Activated T-cell treated with anti-CD3 and anti-CD28 coated beads for 1 hour (primary cell): ENCODE data around the gene RPL15.

ENCODE experiments used
- DNase-seq: peaks from one replicate; pipeline ENCODE4 v3.0.0-alpha.2; 2020; ENCODE audit warnings: low read depth

RPL15 gene

GRCh38 chr3:23932571-23932970, 15.6 kb downstream of the RPL15 start:
- no peak for DNase-seq

- no peak for DNase-seq
Observed at GRCh38 chr3:23934253-23934652, 17.3 kb downstream of the RPL15 start.

DNA sequence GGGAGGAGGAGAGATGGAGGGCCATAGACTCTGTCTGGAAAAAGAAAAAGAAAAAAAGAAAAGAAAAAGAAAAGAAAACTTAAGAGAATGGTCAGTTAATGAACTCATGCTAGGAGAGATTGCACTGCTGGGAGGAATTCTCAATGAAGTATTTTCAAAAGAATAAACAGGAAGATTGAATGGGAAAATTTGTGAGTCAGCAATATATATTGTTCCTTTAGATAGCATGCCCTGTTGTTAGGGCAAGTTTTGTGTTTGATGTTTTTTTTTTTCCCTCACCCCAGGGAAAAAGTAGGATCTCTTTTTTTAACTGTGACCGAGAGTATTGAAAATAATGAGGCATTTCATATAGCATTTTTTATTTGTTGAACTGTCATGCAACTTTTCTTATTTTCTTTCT, 20.4 kb downstream of the RPL15 start:
- DNase-seq, result no peak

DNA sequence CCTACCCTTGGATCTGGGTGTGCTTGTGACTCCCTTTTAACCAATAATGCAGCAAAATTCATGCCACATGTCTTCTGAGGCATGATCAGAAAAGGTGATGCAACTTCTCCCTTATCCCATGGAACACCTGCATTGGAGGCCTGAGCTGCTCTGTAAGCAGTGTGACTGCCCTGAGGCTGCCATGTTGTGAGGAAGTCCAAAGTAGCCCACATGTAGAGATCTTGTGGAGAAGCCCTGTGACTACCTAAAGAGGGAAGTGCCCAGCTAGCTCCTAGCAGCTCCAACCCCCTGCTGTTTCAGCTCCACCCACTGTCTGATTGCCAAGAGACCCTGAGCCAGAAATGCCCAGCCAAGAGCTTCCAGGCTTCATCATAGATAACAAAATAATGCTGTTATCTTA, 21.8 kb downstream of the RPL15 start:
- DNase-seq, result no peak

- no peak for DNase-seq
Observed at GRCh38 chr3:23940775-23941174, 23.8 kb downstream of the RPL15 start.

DNA sequence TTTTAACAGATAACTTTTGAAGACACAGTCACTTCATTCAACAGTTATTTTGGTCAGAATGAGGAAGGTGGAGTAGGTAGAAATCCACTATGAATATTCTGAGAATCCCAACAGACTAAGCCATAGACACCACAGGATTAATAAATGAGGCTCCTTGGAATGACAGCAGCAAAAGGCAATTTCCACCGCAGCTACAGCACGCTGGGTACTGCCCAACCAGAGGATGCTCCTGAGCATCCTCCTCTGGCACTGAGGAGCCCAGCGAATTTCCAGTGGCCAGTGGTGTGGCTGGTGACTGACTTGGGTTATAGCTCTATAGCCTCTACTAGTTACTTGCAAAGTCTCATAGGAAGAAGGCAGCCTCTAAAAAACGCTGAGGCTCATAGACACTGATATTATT, 24.5 kb downstream of the RPL15 start:
- DNase-seq, result no peak

DNA sequence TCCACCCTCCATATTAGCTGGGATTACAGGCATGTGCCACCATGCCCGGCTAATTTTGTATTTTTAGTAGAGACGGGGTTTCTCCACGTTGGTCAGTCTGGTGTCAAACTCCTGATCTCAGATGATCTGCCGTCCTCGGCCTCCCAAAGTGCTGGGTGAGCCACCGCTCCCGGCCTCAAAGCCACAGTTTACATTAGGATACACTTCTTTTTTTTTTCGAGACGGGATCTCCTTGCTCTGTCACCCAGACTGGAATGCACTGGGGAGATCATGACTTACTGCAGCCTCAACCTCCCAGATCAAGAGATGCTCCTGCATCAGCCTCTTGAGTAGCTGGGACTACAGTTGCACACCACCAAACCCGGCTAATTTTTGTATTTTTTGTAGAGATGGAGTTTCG, 25.6 kb downstream of the RPL15 start:
- no peak for DNase-seq

GRCh38 chr3:23944007-23944783, 27.3 kb downstream of the RPL15 start:
- DNase-seq, result no peak

DNA sequence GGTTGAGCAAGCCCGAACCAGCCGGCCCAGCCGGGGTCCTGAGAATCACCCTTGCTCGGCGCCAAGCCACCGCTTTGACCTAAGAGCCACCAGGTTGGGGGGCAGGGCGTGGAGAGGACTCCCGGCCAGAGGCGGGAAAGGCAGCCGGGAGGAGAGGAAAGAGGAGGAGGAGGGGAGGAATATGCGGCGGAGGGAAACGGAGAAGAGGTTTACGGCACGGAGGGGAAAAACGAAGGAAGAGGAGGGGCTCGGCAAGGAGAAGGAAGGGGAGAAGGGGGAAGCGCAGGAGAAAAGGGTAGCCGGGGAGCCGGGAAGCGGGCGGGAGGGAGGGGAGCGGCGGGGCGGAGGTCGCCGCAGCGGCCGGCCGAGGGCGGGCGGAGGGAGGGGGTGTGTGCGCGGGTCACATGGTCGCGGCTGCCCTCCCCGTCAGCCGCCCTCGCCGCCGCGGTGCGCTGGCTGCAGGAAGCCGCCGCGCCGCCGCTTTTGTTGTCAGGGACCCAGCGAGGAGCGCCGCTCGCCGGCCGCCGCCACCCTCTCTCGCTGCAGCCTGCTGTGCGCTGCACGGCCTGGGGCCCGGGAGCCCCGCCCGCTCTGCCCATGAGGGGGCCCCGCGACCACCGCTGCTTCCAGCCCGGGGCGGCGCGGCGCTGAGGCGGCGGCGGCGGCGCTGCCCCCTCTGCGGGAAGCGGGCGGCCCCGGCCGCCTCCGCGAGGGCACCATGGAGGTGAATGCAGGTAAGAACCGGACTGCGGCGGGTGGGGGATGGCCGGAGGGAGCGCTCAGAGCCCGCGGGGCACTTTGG, 28.1 kb downstream of the RPL15 start, which contains the start of gene NR1D2:
NR1D2 (plus strand) TSS at position 426 of the 802 bp plus-strand sequence; CDS start at position 719, 293 bp downstream.
- DNase-seq, result peak; percentile 73

- no peak for DNase-seq
Observed at GRCh38 chr3:23945663-23945912, 28.7 kb downstream of the RPL15 start.

DNA sequence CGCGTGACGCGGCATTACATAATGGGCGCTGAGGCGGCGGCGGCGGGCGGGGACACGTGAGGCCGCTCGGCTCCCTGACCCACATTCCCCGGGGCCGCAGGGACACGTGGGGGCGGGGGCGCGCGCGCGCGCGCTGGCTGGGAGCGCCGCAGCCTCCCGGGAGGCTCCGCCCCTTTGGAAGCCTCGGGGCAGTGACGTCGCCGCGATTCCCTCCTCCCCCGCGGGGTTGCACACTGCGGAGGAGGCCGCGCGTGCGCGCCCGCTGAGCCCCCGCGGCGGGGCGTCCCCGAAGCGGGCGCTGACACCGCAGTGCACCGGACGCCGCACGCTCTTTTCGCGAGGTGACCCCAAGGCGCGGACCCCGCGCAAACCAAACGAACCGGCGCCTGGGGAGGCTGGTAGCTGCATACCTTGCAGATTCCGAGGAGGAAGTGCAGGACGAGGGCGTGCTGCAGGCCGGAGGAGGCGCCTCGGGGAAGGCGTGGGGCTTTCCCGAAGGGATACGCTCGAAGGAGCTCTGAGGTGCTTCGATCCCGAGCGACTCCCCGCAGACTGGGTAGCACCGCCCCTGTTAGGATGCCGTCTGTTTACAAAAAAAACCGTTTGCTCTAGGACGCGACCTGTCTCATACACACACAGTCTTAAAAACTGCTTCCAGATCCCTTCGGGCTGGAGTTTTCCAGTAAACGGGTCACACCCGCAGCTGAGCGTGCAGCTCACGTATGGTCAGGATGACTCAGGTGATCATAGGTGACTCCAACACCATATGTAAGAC, 29.2 kb downstream of the RPL15 start:
- peak; percentile 97 for DNase-seq

GRCh38 chr3:23948761-23949160, 31.8 kb downstream of the RPL15 start:
- no peak for DNase-seq

- DNase-seq, result no peak
Observed at GRCh38 chr3:23949784-23950183, 32.9 kb downstream of the RPL15 start.

- no peak for DNase-seq
Observed at GRCh38 chr3:23950293-23950692, 33.4 kb downstream of the RPL15 start.

GRCh38 chr3:23952646-23953045, 35.7 kb downstream of the RPL15 start:
- DNase-seq, result no peak

GRCh38 chr3:23953523-23953922, 36.6 kb downstream of the RPL15 start:
- DNase-seq, result no peak

- DNase-seq, result no peak
Observed at GRCh38 chr3:23954144-23954543, 37.2 kb downstream of the RPL15 start.

DNA sequence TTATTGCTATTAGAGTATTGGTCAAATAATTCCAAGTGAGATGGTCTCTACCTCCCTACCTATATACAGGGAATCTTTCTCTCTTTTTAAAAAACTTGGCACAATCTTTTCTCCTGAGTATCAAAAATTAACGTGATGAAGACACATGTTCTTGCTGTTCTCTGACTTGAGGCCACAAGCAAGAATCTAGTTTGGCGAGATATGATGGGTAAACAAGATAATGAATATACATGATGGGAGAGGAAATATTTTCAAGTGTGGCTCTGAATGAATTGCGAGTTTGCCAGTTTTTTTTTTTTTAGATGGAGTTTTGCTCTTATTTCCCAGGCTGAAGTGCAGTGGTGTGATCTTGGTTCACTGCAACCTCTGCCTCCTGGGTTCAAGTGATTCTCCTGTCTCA, 39.8 kb downstream of the RPL15 start:
- DNase-seq, result no peak

- no peak for DNase-seq
Observed at GRCh38 chr3:23959135-23959900, 42.4 kb downstream of the RPL15 start.

DNA sequence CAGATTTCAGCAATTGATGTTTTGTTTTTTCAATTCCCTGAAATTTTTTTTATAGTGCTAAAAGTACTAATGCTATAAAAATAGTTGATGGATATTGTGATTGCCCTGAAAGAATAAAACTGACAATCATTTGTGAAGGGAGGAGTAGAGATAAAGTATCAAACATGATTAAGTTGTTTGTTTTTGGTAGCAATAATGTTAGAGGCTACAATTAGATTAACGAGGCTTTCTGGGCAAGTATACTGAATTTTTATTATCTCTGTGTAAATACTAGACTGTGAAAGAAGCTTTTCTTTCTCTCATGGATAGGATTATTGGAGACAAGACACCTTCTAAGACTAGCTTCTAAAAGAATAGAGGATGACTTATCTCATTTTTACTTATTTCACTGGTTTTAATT, 43.7 kb downstream of the RPL15 start:
- DNase-seq, result no peak

DNA sequence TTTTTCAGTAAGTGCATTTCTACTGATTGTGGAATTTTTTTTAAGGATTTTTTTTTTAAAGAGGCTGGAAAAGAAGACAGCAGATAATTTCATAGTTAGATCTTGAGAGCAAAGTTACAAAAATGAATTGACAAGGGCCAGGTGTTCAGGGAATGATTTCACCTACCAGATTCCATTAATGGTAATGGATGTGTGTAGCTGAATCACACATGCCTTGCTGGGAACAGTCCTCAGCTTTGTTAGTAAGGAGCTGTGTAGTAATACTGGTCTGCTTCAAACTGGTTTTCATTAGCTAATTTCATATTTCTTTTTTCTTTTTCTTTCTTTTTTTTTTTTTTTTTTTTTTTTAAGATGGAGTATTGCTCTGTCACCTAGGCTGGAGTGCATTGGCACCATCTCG, 44.1 kb downstream of the RPL15 start:
- DNase-seq, result no peak

DNA sequence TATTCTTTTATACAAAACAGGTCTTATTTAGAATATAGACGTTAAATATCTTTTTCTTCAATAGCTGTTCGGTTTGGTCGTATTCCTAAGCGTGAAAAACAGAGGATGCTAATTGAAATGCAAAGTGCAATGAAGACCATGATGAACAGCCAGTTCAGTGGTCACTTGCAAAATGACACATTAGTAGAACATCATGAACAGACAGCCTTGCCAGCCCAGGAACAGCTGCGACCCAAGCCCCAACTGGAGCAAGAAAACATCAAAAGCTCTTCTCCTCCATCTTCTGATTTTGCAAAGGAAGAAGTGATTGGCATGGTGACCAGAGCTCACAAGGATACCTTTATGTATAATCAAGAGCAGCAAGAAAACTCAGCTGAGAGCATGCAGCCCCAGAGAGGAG, 45.0 kb downstream of the RPL15 start:
- DNase-seq, result no peak
